ENCODE measurements around the gene ABCA5. TPM values are rescaled to one million over a fixed set of nuclear protein-coding genes. Genes with fewer than 3 reads are reported as not detected.

Gene ABCA5
- total RNA-seq, 4 donors from 2014 or later, result 48.9 to 211 (median 62.9) TPM

DNA sequence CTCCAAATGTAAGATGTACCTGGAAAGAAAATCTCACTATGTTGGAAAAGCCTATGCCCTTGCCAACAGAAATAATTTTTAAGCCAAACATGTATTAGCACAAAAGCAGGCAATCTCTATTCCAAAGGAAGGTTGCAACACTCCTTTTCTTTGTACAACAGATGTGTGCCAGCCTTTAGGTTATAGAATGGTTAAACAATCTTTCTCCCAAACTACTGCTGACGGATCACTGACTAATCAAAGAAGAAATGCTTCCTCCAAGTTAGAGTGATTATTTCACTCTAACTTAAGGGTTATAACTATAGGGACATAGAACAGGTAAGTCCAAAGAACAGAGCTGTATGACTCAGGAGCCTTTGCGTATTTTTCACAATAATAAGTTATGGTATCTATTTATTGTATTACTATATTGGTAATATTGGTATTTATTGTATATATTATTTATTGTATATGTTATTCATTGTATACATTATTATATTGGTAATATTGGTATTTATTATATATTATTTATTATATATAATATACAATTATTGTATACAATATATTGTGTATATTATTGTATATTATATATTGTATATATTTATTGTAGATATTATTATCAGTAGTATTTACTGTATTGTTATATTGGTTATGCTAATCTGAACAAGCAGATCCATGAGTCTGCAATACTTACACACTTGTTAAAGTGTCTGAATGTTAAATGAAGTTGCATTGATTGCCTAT is 36.7 kb upstream of the ABCA5 start:
- WGBS, result 61% methylated on average over 2 of the region's 2 CpGs
- no peak overlapping the region for H3K27ac ChIP-seq
- TF ChIP-seq EP300 (IDR thresholded peaks at IDR 0.05) (no peak), POLR2AphosphoS5 (IDR thresholded peaks at IDR 0.05) (no peak), POLR2A (IDR thresholded peaks at IDR 0.05) (no peak)
- TF ChIP-seq, protein P1, sequence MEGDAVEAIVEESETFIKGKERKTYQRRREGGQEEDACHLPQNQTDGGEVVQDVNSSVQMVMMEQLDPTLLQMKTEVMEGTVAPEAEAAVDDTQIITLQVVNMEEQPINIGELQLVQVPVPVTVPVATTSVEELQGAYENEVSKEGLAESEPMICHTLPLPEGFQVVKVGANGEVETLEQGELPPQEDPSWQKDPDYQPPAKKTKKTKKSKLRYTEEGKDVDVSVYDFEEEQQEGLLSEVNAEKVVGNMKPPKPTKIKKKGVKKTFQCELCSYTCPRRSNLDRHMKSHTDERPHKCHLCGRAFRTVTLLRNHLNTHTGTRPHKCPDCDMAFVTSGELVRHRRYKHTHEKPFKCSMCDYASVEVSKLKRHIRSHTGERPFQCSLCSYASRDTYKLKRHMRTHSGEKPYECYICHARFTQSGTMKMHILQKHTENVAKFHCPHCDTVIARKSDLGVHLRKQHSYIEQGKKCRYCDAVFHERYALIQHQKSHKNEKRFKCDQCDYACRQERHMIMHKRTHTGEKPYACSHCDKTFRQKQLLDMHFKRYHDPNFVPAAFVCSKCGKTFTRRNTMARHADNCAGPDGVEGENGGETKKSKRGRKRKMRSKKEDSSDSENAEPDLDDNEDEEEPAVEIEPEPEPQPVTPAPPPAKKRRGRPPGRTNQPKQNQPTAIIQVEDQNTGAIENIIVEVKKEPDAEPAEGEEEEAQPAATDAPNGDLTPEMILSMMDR (IDR thresholded peaks at IDR 0.05), result no peak
- no peak for DNase-seq (ENCODE audit: low spot score in 2 of 2)
- no peaks in the 10 kb centered on the region for H3K4me1 ChIP-seq
- no peak overlapping the region for H3K4me3 ChIP-seq
- no peaks in the 10 kb centered on the region for H3K36me3 ChIP-seq
- H3K9me3 ChIP-seq, result no peaks in the 10 kb centered on the region
- H3K27me3 ChIP-seq, result no peaks in the 10 kb centered on the region

DNA sequence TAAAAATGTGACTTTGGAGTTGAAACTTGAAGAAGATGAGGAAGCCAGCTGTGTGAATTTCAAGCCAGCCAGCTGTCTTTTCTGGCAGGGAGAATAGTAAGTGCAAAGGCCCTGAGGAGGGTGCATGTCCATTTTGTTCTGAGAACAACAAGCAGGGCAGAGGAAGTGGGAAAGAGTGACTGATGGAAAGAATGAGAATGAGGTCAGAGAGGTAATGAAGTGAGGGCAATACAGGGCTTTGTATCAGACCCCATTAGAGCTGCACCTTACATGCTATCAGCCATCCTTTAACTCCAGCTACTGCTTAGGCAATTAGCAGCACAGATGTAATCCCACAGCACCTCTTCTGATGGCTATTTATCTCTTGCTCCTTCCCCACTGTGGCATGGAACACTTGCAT is 34.2 kb upstream of the ABCA5 start:
- Histone ChIP-seq H3K27me3 (no peaks in the 10 kb centered on the region), H3K27ac (no peak overlapping the region), H3K4me3 (no peak overlapping the region), H3K4me1 (no peaks in the 10 kb centered on the region), H3K9me3 (no peaks in the 10 kb centered on the region), H3K36me3 (no peaks in the 10 kb centered on the region)
- no peak for DNase-seq (ENCODE audit: low spot score in 2 of 2)
- TF ChIP-seq, protein P1 (IDR thresholded peaks at IDR 0.05), result no peak
- TF ChIP-seq POLR2A (IDR thresholded peaks at IDR 0.05), result no peak
- no peak for TF ChIP-seq EP300 (IDR thresholded peaks at IDR 0.05)
- no peak for TF ChIP-seq POLR2AphosphoS5 (IDR thresholded peaks at IDR 0.05)

DNA sequence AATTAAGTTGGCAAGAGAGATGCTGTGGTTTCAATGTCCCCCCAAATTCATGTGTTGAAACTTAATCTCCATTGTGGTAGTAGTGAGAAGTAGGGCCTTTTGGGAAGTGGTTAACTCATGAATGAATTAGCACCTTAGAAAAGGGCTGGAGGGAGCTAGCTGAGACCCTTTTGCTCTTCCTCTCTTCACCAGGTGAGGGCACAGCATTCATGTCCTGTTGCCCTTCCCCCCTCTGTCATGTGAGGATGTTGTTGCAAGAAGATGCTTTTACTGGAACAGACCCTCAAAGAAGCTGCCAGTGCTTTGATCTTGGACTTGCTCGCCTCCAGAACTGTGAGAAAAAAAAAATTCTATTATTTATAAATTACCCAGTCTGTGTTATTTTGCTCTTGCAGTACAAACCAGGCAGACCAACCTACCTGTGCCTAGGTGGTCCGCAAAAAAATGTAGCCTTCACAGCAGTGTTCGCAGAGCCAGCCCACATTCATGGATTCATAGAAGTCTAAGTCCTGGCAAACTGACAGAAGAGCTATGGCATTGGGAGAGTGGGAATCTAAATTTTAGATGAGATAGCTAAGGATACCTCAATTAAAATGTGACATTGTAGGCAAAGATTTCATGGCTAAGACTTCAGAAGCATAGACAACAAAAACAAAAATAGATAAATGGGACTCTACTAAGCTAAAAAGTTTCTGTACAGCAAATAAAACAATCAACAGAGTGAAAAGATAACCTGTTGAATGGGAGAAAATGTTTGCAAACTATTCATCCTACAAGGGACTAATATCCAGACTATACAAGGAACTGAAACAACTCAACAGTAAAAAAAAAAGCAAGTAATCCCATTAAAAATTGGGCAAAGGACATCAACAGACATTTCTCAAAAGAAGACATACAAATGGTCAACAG is 32.0 kb upstream of the ABCA5 start:
- WGBS, result 75% methylated on average over 3 of the region's 3 CpGs
- no peak for DNase-seq (ENCODE audit: low spot score in 2 of 2)
- no peak overlapping the region for H3K4me3 ChIP-seq
- no peaks in the 10 kb centered on the region for H3K4me1 ChIP-seq
- no peaks in the 10 kb centered on the region for H3K27me3 ChIP-seq
- no peak for TF ChIP-seq EP300 (IDR thresholded peaks at IDR 0.05)
- TF ChIP-seq POLR2AphosphoS5 (IDR thresholded peaks at IDR 0.05), result no peak
- TF ChIP-seq, protein P1 (IDR thresholded peaks at IDR 0.05), result no peak
- TF ChIP-seq POLR2A (IDR thresholded peaks at IDR 0.05), result no peak
- H3K36me3 ChIP-seq, result no peaks in the 10 kb centered on the region
- no peaks in the 10 kb centered on the region for H3K9me3 ChIP-seq
- H3K27ac ChIP-seq, result no peak overlapping the region

DNA sequence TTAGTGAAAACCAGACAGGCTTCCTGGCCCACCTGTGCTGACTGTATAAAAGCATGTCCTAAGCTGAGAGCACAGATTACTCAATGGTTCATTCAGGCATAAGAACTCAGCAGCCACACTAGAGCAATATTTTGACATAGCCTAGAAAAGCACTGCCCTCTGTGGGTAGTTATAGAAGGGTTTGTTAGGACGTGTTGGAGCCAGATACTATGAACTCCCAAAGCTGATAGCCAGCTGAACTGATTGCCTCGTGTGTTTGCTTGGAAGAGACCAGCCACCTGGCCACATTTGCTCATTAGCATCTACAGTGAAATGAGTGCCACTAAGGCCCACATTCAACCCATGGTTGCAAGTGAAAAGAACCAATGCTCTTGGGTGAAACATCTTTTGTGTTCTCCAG is 30.8 kb upstream of the ABCA5 start:
- TF ChIP-seq POLR2AphosphoS5 (IDR thresholded peaks at IDR 0.05), result no peak
- TF ChIP-seq, protein P1 (IDR thresholded peaks at IDR 0.05), result no peak
- TF ChIP-seq POLR2A (IDR thresholded peaks at IDR 0.05), result no peak
- no peak for TF ChIP-seq EP300 (IDR thresholded peaks at IDR 0.05)
- no peak overlapping the region for H3K27ac ChIP-seq
- no peak overlapping the region for H3K4me3 ChIP-seq
- 38% methylated on average over 2 of the region's 2 CpGs for WGBS
- H3K36me3 ChIP-seq, result no peaks in the 10 kb centered on the region
- DNase-seq (ENCODE audit: low spot score in 2 of 2), result no peak
- no peaks in the 10 kb centered on the region for H3K4me1 ChIP-seq
- no peaks in the 10 kb centered on the region for H3K27me3 ChIP-seq
- no peaks in the 10 kb centered on the region for H3K9me3 ChIP-seq

DNA sequence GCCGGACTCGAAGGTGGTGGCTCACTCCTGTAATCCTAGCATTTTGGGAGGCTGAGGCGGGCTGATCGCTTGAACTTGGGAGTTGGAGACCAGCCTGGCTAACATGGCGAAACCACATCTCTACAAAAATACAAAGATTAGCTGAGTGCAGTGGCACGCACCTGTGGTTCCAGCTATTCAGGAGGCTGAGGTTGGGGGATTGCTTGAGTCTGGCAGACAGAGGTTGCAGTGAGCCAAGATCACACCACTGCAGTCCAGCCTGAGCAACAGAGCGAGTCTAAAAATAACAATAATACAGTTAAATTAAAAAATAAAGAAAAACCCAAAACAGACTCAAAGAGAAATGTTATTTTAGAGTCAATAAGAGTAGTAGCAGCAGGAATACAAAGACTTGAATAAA is 29.7 kb upstream of the ABCA5 start:
- WGBS, result 94% methylated on average over 7 of the region's 7 CpGs
- Histone ChIP-seq H3K4me3 (no peak overlapping the region), H3K27me3 (no peaks in the 10 kb centered on the region), H3K9me3 (no peaks in the 10 kb centered on the region), H3K4me1 (no peaks in the 10 kb centered on the region), H3K27ac (no peak overlapping the region), H3K36me3 (no peaks in the 10 kb centered on the region)
- no peak for DNase-seq (ENCODE audit: low spot score in 2 of 2)
- TF ChIP-seq POLR2AphosphoS5 (IDR thresholded peaks at IDR 0.05) (no peak), EP300 (IDR thresholded peaks at IDR 0.05) (no peak), POLR2A (IDR thresholded peaks at IDR 0.05) (no peak)

All from suprapubic skin (tissue), 4 donors.